ENCODE results near the gene CD8B.

CD8B gene

GRCh38 chr2:86790134-86790675 is 71.5 kb downstream of the CD8B start:
- Histone ChIP-seq H3K27me3 (peaks cover 47 to 70% (median 62%) of the 10 kb centered on the region in 11 experiments), H3K36me3 (no peaks in the 10 kb centered on the region; a peak in 1 of 22 replicates), H3K4me1 (peaks cover 22 to 34% (median 24%) of the 10 kb centered on the region in 10 experiments), H4K20me1 (peaks cover 0 to 9% (median 0%) of the 10 kb centered on the region in 11 experiments; a peak in 2 of 22 replicates), H3K9me3 (replicated peaks in 1 of 11) (peaks cover 9 to 33% (median 19%) of the 10 kb centered on the region in 11 experiments; a peak in 20 of 22 replicates), H3K4me2 (peak overlapping the region in 8 of 11 experiments; percentile 39 to 87 (median 58); a peak in 12 of 22 replicates), H3K9ac (no peak overlapping the region), H3K4me3 (peak overlapping the region in 5 of 10 experiments; percentile 19 to 62 (median 34); a peak in 5 of 20 replicates), H3K27ac (no peak overlapping the region)
- no peak for TF ChIP-seq Cebpa-rat (IDR thresholded peaks at IDR 0.05)

- H3K36me3 ChIP-seq, result no peaks in the 10 kb centered on the region
- no peak overlapping the region for H3K4me2 ChIP-seq
- peaks cover 47 to 70% (median 62%) of the 10 kb centered on the region in 11 experiments for H3K27me3 ChIP-seq
- H3K9ac ChIP-seq, result no peak overlapping the region
- no peak overlapping the region for H3K27ac ChIP-seq
- H3K9me3 ChIP-seq (replicated peaks in 1 of 11), result peaks cover 8 to 28% (median 16%) of the 10 kb centered on the region in 11 experiments; a peak in 18 of 22 replicates
- H3K4me1 ChIP-seq, result peaks cover 18 to 29% (median 20%) of the 10 kb centered on the region in 10 experiments
- peaks cover 0 to 9% (median 0%) of the 10 kb centered on the region in 11 experiments; a peak in 2 of 22 replicates for H4K20me1 ChIP-seq
- no peak for TF ChIP-seq Cebpa-rat (IDR thresholded peaks at IDR 0.05)
- no peak overlapping the region for H3K4me3 ChIP-seq
Observed at GRCh38 chr2:86789687-86790133, 72.0 kb downstream of the CD8B start.

- Histone ChIP-seq H3K4me1 (peaks cover 14 to 30% (median 17%) of the 10 kb centered on the region in 10 experiments; a peak in 19 of 20 replicates), H3K4me3 (no peak overlapping the region), H3K27ac (no peak overlapping the region), H4K20me1 (peaks cover 0 to 9% (median 0%) of the 10 kb centered on the region in 11 experiments; a peak in 2 of 22 replicates), H3K9me3 (replicated peaks in 1 of 11) (peaks cover 8 to 25% (median 16%) of the 10 kb centered on the region in 11 experiments; a peak in 17 of 22 replicates), H3K4me2 (no peak overlapping the region), H3K9ac (no peak overlapping the region), H3K27me3 (peaks cover 47 to 67% (median 62%) of the 10 kb centered on the region in 11 experiments), H3K36me3 (no peaks in the 10 kb centered on the region)
- no peak for TF ChIP-seq Cebpa-rat (IDR thresholded peaks at IDR 0.05)
Observed at GRCh38 chr2:86788881-86789686, 72.6 kb downstream of the CD8B start.

GRCh38 chr2:86788165-86788564 is 73.5 kb downstream of the CD8B start:
- Histone ChIP-seq H3K9me3 (replicated peaks in 1 of 11) (peaks cover 8 to 25% (median 16%) of the 10 kb centered on the region in 11 experiments; a peak in 17 of 22 replicates), H3K4me2 (peak overlapping the region in 2 of 11 experiments; percentile 37 to 40; a peak in 4 of 22 replicates), H3K4me3 (no peak overlapping the region), H3K27me3 (peaks cover 46 to 58% (median 56%) of the 10 kb centered on the region in 11 experiments), H4K20me1 (peaks cover 0 to 9% (median 0%) of the 10 kb centered on the region in 11 experiments; a peak in 2 of 22 replicates), H3K9ac (no peak overlapping the region), H3K4me1 (peaks cover 23 to 40% (median 25%) of the 10 kb centered on the region in 10 experiments), H3K36me3 (no peaks in the 10 kb centered on the region), H3K27ac (no peak overlapping the region)
- no peak for TF ChIP-seq Cebpa-rat (IDR thresholded peaks at IDR 0.05)

DNA sequence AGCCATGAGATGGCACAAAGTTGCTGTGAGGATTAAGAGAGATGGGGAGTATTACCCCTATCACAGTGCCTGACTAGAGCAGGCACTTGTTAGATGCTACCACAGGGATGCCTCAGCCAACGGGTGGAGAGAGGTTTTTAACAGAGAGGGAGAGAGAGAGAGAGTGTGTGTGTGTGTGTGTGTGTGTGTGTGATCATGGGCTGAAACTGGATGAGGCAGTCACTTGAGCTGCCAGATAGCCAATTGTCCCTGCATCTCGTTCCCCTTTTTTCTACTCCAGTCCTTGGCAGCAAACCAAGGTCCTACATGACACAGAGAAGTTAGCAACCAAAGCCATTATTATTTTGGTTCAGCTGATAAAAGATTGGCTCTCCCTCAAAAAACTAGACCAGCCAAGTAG is 74.0 kb downstream of the CD8B start:
- Histone ChIP-seq H3K27ac (no peak overlapping the region), H4K20me1 (peaks cover 0 to 9% (median 0%) of the 10 kb centered on the region in 11 experiments; a peak in 2 of 22 replicates), H3K27me3 (peaks cover 42 to 54% (median 51%) of the 10 kb centered on the region in 11 experiments), H3K4me2 (peak overlapping the region in 2 of 11 experiments; percentile 37 to 40; a peak in 4 of 22 replicates), H3K9me3 (replicated peaks in 1 of 11) (peaks cover 8 to 25% (median 16%) of the 10 kb centered on the region in 11 experiments; a peak in 17 of 22 replicates), H3K4me3 (no peak overlapping the region), H3K36me3 (no peaks in the 10 kb centered on the region), H3K4me1 (peaks cover 24 to 44% (median 28%) of the 10 kb centered on the region in 10 experiments), H3K9ac (no peak overlapping the region)
- no peak for TF ChIP-seq Cebpa-rat (IDR thresholded peaks at IDR 0.05)

- Histone ChIP-seq H3K9ac (no peak overlapping the region), H3K27ac (no peak overlapping the region), H3K4me1 (peaks cover 16 to 51% (median 23%) of the 10 kb centered on the region in 10 experiments), H4K20me1 (peaks cover 0 to 4% (median 0%) of the 10 kb centered on the region in 11 experiments; a peak in 1 of 22 replicates), H3K9me3 (replicated peaks in 1 of 11) (peaks cover 8 to 23% (median 16%) of the 10 kb centered on the region in 11 experiments; a peak in 17 of 22 replicates), H3K4me3 (no peak overlapping the region), H3K4me2 (no peak overlapping the region), H3K36me3 (no peaks in the 10 kb centered on the region), H3K27me3 (peaks cover 25 to 37% (median 35%) of the 10 kb centered on the region in 11 experiments)
- no peak for TF ChIP-seq Cebpa-rat (IDR thresholded peaks at IDR 0.05)
Observed at GRCh38 chr2:86786001-86786536, 75.6 kb downstream of the CD8B start.

GRCh38 chr2:86785456-86785855 is 76.2 kb downstream of the CD8B start:
- peaks cover 19 to 31% (median 29%) of the 10 kb centered on the region in 11 experiments for H3K27me3 ChIP-seq
- H3K36me3 ChIP-seq, result no peaks in the 10 kb centered on the region
- no peak overlapping the region for H3K4me2 ChIP-seq
- TF ChIP-seq Cebpa-rat (IDR thresholded peaks at IDR 0.05), result no peak
- H3K4me3 ChIP-seq, result no peak overlapping the region
- no peak overlapping the region for H3K9ac ChIP-seq
- H4K20me1 ChIP-seq, result peaks cover 0 to 4% (median 0%) of the 10 kb centered on the region in 11 experiments; a peak in 1 of 22 replicates
- H3K4me1 ChIP-seq, result peaks cover 17 to 53% (median 25%) of the 10 kb centered on the region in 10 experiments
- H3K27ac ChIP-seq, result no peak overlapping the region
- peaks cover 8 to 19% (median 16%) of the 10 kb centered on the region in 11 experiments; a peak in 17 of 22 replicates for H3K9me3 ChIP-seq (replicated peaks in 1 of 11)

- TF ChIP-seq Cebpa-rat (IDR thresholded peaks at IDR 0.05), result no peak
- H3K4me1 ChIP-seq, result peaks cover 17 to 59% (median 29%) of the 10 kb centered on the region in 10 experiments
- H3K36me3 ChIP-seq, result no peaks in the 10 kb centered on the region
- H3K27me3 ChIP-seq, result peaks cover 2 to 14% (median 12%) of the 10 kb centered on the region in 11 experiments
- H3K9me3 ChIP-seq (replicated peaks in 1 of 11), result peaks cover 0 to 3% (median under 1%) of the 10 kb centered on the region in 11 experiments; a peak in 10 of 22 replicates
- H3K27ac ChIP-seq, result peak overlapping the region in 3 of 11 experiments; percentile 15 to 42 (median 30); a peak in 3 of 22 replicates
- H3K4me3 ChIP-seq, result no peak overlapping the region
- no peak overlapping the region for H3K9ac ChIP-seq
- H3K4me2 ChIP-seq, result peak overlapping the region in 10 of 11 experiments; percentile 18 to 69 (median 52); a peak in 19 of 22 replicates
- peaks cover 0 to 4% (median 0%) of the 10 kb centered on the region in 11 experiments; a peak in 1 of 22 replicates for H4K20me1 ChIP-seq
Observed at GRCh38 chr2:86783615-86784339, 77.9 kb downstream of the CD8B start.
